MM.1S (cell line): ENCODE data around the gene BCL2L2.

ENCODE experiments used
- DNase-seq: peaks from one replicate; pipeline ENCODE4 v3.0.0-alpha.2; 2015
- H2AFZ ChIP-seq: fragments of 300-600 bp; sonication (generic); 2 replicates; pipeline ENCODE4 v1.6.0; 2016; ENCODE audit warnings: antibody characterized with exemption, low read length
- H3F3A ChIP-seq: fragments of 300-600 bp; sonication (generic); 2 replicates; pipeline ENCODE4 v1.6.1; 2016; ENCODE audit warnings: mild to moderate bottlenecking, antibody characterized with exemption, low read length, moderate library complexity, mixed read lengths; ENCODE audit not compliant: insufficient read depth
- H3K27ac ChIP-seq: fragments of 300-600 bp; sonication (generic); 2 replicates; pipeline ENCODE4 v1.5.1; 2016; ENCODE audit warnings: mild to moderate bottlenecking, low read length
- H3K27me3 ChIP-seq: fragments of 300-600 bp; sonication (generic); replicated peaks from 2 replicates; pipeline ENCODE4 v1.6.0; 2016; ENCODE audit warnings: low read length; ENCODE audit not compliant: insufficient read depth
- H3K36me3 ChIP-seq: fragments of 300-600 bp; sonication (generic); replicated peaks from 2 replicates; pipeline ENCODE4 v1.6.1; 2016; ENCODE audit warnings: mild to moderate bottlenecking, low read length, mixed read lengths; ENCODE audit not compliant: insufficient read depth
- H3K4me1 ChIP-seq: fragments of 300-600 bp; sonication (generic); 2 replicates; pipeline ENCODE4 v1.6.1; 2016; ENCODE audit warnings: low read length, mixed read lengths
- H3K4me2 ChIP-seq: fragments of 300-600 bp; sonication (generic); 2 replicates; pipeline ENCODE4 v1.6.0; 2016; ENCODE audit warnings: low read depth, low read length
- H3K4me3 ChIP-seq: fragments of 300-600 bp; sonication (generic); 2 replicates; pipeline ENCODE4 v1.5.1; 2016; ENCODE audit warnings: low read length, mixed read lengths
- H3K79me2 ChIP-seq: fragments of 300-600 bp; sonication (generic); 2 replicates; pipeline ENCODE4 v1.6.1; 2016; ENCODE audit warnings: mixed run types, low read length, mixed read lengths
- H3K9ac ChIP-seq: fragments of 300-600 bp; sonication (generic); 2 replicates; pipeline ENCODE4 v1.6.1; 2016; ENCODE audit warnings: low read length, mixed read lengths
- H3K9me2 ChIP-seq: fragments of 300-600 bp; sonication (generic); replicated peaks from 2 replicates; pipeline ENCODE4 v1.6.1; 2016; ENCODE audit warnings: mild to moderate bottlenecking, low read length, mixed read lengths; ENCODE audit not compliant: insufficient read depth
- H3K9me3 ChIP-seq: fragments of 300-600 bp; sonication (generic); replicated peaks from 2 replicates; pipeline ENCODE4 v1.6.1; 2016; ENCODE audit warnings: mild to moderate bottlenecking, low read length, mixed read lengths; ENCODE audit not compliant: insufficient read depth
- H4K20me1 ChIP-seq: fragments of 300-600 bp; sonication (generic); 2 replicates; pipeline ENCODE4 v1.6.1; 2016; ENCODE audit warnings: mild to moderate bottlenecking, low read length, moderate library complexity, mixed read lengths; ENCODE audit not compliant: insufficient read depth
- CTCF ChIP-seq: fragments of 300-600 bp; sonication (generic); IDR thresholded peaks from 2 replicates; pipeline ENCODE4 v1.5.1; 2016; ENCODE audit warnings: antibody characterized with exemption, low read length, mixed read lengths
- EZH2 ChIP-seq: fragments of 300-600 bp; sonication (generic); optimal IDR thresholded peaks from 2 replicates; pipeline ENCODE3; 2017; ENCODE audit warnings: low read depth, mild to moderate bottlenecking, antibody characterized with exemption, low read length, mixed read lengths
- EZH2phosphoT487 ChIP-seq: fragments of 300-600 bp; sonication (generic); IDR thresholded peaks from 2 replicates; pipeline ENCODE4 v1.6.1; 2018; ENCODE audit warnings: antibody characterized with exemption, low read length

Gene BCL2L2

GRCh38 chr14:23307146-23307530 lies 505 bp downstream of the BCL2L2 start:
- no peak for DNase-seq
- no peaks in the 10 kb centered on the region for H3K9me3 ChIP-seq
- TF ChIP-seq CTCF (no peak), EZH2 (no peak), EZH2phosphoT487 (no peak)
- no peak overlapping the region for H2AFZ ChIP-seq
- H3K9me2 ChIP-seq = no peaks in the 10 kb centered on the region
- no peak overlapping the region for H3K27ac ChIP-seq
- no peak overlapping the region for H3K4me3 ChIP-seq
- H3F3A ChIP-seq = peaks cover 5% of the 10 kb centered on the region
- H3K79me2 ChIP-seq = no peaks in the 10 kb centered on the region
- no peak overlapping the region for H3K4me2 ChIP-seq
- no peak overlapping the region for H3K9ac ChIP-seq
- H3K4me1 ChIP-seq = no peaks in the 10 kb centered on the region
- H4K20me1 ChIP-seq = no peaks in the 10 kb centered on the region
- H3K36me3 ChIP-seq = no peaks in the 10 kb centered on the region
- H3K27me3 ChIP-seq = no peaks in the 10 kb centered on the region

- H3K4me2 ChIP-seq = no peak overlapping the region
Observed at GRCh38 chr14:23307687-23308644, 1.3 kb downstream of the BCL2L2 start.

GRCh38 chr14:23308721-23309445 lies 2.2 kb downstream of the BCL2L2 start:
- TF ChIP-seq EZH2 (no peak), EZH2phosphoT487 (no peak), CTCF (no peak)
- Histone ChIP-seq H3K9me2 (no peaks in the 10 kb centered on the region), H3K36me3 (no peaks in the 10 kb centered on the region), H2AFZ (no peak overlapping the region), H3K27me3 (no peaks in the 10 kb centered on the region), H3F3A (no peaks in the 10 kb centered on the region), H3K9me3 (no peaks in the 10 kb centered on the region), H3K4me2 (no peak overlapping the region), H3K4me3 (no peak overlapping the region), H3K9ac (no peak overlapping the region), H3K27ac (no peak overlapping the region), H3K4me1 (no peaks in the 10 kb centered on the region), H3K79me2 (no peaks in the 10 kb centered on the region), H4K20me1 (no peaks in the 10 kb centered on the region)
- DNase-seq = no peak

More at GRCh38 chr14:23307687-23308644, 1.3 kb downstream of the BCL2L2 start:
- Histone ChIP-seq H3K27me3 (no peaks in the 10 kb centered on the region), H3K4me3 (no peak overlapping the region), H3K79me2 (no peaks in the 10 kb centered on the region), H3K36me3 (no peaks in the 10 kb centered on the region), H3K9me2 (no peaks in the 10 kb centered on the region), H3K9ac (no peak overlapping the region), H3K9me3 (no peaks in the 10 kb centered on the region), H3K4me1 (no peaks in the 10 kb centered on the region), H2AFZ (no peak overlapping the region), H4K20me1 (no peaks in the 10 kb centered on the region), H3F3A (no peaks in the 10 kb centered on the region), H3K27ac (no peak overlapping the region)
- TF ChIP-seq EZH2phosphoT487 (no peak), EZH2 (no peak), CTCF (no peak)
- DNase-seq = no peak
